GM18951 (cell line): Measurements from ENCODE around the gene PCK1.

Experiments used
- POLR2A ChIP-seq: IDR thresholded peaks from 4 replicates; pipeline ENCODE4 v1.6.1; 2011; ENCODE audit warnings: mild to moderate bottlenecking; ENCODE audit not compliant: insufficient read length, insufficient read depth; ENCODE audit errors: extremely low read depth
- in situ Hi-C: fragments of 300-500 bp; cut with MboI; formaldehyde crosslinking; loops from one replicate; pipeline ENCODE4 v1.12.0; 2022; ENCODE audit warnings: low sequenced_read_pairs, mixed read lengths, inconsistent platforms; ENCODE audit not compliant: unreplicated experiment

The PCK1 gene

DNA sequence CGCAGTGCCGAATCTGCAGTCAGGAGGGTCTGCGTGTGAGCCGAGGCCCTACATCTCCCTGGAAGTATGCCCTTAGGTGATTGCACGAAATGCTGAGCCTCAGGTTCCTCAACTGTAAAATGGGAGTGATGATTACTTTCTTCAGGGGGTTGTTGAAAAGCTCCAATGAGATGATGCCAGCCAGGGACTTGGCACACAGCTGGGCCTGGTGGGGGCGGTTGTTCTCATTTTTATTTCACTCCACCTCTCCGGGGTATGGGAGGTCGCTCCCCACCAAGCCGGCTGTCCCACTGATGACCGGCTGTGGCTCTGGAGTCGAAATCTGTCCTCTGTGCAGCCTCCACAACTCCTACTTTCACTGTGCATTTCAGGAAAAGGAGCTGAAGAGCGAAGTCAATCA is 8.1 kb downstream of the PCK1 start:
- in situ Hi-C loops, result loop anchor here (25.0 kb wide), 1 partner anchor 482 kb away; no protein-coding TSS in a partner anchor
- no peak for TF ChIP-seq POLR2A

DNA sequence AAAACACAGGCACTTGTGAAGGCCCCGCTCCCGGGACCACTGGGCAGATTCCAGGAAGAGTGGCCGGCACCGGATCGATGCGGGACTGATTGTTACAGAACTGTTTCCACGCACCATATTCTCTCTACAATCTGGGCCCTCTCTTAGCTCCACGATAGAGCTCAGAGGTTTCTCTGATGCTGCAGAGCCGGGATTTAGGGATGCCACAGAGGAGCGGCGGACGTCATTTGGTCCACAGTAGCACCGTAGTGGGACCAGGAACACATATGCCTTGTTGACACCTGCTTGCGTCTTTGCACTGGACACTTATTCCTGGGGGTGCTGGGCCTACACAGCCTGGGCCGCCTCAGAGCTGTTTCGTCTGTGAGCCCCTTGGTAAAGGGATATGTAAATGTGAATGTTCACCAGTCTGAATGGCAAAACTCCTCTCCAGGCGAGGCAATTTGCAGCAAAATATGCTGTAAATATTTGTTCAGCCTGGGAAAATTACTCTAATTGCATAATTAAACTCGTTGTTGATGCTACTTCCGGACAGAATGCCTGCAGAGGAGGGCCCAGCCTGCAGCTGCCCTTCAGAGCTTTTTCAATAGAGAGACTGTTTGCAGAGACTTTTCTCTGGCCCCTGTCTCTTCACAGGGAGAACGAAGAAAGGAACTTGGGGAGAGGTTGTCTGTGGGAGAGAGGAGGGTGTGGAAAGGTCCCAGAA is 9.4 kb downstream of the PCK1 start:
- in situ Hi-C loops, result loop anchor here (25.0 kb wide), 1 partner anchor 483 kb away; no protein-coding TSS in a partner anchor
- no peak for TF ChIP-seq POLR2A

DNA sequence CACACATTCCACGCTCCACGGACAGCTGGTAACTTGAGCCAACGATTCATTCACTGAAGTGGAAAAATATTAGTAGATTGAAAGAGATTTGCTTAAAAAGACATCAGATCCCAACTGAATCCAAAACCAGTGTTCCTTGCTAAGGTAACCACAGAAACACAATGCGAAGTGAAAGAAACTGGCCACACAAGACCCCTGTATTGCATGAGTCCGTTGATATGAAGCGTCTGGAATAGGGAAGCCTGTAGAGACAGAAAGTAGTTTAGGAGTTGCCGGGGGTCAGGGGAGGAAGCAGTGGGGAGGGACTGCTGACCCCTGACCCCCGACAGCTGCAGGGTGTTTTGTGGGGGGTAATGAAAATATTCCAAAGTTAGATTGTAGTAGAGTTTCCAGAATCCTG is 10.0 kb downstream of the PCK1 start:
- in situ Hi-C loops, result loop anchor here (25.0 kb wide), 1 partner anchor 484 kb away; no protein-coding TSS in a partner anchor
- TF ChIP-seq POLR2A, result no peak

DNA sequence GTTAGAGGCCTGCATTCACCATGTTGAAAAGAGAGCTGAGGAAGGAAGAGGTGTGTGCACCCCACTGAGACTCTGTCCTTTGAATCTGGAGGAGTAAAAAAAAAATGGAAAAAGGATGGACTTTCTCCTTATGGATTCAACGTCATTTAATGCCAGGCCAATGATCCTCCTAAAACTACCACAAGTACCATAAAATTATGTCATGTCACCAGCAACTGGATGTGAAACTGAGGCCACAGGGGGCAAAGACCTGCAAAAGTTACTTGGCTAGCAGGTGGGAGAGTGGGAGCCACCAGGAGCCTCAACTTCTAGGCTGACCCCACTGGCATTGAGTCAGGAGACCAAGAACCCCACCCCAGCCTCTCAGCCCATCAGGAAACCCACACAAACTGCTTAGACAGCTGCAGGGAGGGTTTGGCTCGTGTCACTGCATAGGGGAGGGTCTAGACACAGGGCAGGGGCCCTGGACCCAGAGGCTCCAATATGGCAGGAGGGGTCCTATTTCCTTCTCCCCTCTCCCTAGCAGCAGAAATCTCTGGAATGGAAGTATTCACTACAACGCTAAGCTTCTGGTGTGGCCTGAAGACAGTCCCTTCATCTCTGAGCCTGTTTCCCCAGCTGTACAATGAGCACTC is 11.0 kb downstream of the PCK1 start:
- in situ Hi-C loops, result loop anchor here (25.0 kb wide), 1 partner anchor 485 kb away; no protein-coding TSS in a partner anchor
- TF ChIP-seq POLR2A, result no peak

DNA sequence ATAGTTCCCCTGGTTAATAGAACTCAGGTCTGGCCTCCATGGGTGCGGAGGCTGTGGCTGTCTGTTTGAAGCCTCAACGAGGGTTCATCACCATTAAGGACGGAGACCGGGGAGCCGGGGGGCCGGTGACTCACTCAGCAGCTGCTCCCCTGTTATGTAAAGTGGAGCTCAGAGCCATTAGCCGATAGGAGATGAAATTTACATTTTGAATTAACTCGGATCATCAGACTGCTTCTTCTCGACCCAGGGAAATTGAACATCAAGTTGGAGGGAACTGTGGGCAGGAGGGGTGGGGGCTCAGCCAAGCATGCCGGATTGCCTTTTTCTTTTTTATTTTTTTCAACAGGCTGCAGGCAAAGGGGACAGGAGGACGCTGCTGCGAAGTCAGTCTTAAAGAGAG is 12.3 kb downstream of the PCK1 start:
- TF ChIP-seq POLR2A, result no peak
- in situ Hi-C loops, result loop anchor here (25.0 kb wide), 1 partner anchor 486 kb away; no protein-coding TSS in a partner anchor

DNA sequence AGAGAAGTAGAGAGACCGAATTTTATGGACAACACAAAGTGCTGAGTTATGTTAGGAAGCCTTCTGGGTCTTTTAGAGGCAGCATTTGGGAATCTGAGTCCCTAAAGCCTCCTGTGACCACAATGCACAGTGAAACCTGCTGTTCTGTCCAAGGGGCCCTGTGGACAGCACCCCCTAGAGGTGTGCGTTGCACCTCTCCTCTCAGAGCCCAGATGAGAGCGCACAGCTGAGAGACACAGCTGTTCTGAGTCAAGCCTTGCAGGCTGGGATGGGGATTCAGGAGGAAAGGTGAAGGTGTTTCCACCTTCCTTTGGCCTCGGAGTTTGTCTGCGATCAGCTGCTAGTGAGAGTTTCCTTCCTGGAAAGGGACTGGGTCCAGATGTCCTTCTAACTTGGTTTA is 13.0 kb downstream of the PCK1 start:
- in situ Hi-C loops, result loop anchor here (25.0 kb wide), 1 partner anchor 487 kb away; no protein-coding TSS in a partner anchor
- TF ChIP-seq POLR2A, result no peak

DNA sequence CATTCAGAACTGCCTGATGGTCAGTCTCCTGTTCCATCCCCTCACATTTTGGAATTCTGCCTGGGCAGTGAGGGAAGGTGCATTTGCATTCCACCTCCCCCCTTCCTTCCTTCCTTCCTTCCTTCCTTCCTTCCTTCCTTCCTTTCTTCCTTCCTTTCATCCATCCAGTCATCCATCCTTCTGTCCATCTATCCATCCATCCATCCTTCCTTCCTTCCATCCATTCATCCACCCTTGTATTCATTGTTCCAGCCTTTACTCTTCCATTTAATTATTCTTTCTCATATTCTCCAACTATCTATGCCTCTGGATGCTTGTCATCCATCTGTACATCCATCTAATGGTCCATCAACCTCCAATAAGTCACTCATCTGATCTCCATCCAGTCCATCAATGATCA is 14.0 kb downstream of the PCK1 start:
- in situ Hi-C loops, result loop anchor here (25.0 kb wide), 1 partner anchor 488 kb away; no protein-coding TSS in a partner anchor

DNA sequence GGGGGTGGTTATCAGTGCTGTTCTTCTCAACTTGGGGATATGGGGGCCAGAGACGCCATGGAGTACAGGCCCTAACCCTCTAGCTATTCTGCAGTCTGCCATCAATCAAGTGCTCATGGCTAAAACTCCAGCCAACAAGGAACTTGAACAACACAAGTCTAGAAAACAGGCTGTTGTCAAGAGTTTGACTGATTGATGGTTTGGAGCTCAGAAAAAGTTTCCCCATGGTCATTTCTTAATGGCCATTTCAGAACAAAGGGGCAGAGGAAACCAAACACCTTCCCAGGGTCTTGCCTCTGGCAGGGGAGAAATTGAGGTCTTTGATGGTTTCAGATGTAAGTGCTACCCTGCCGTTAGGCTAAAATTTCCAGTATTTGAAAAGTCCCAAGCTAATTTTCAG is 15.1 kb downstream of the PCK1 start:
- TF ChIP-seq POLR2A, result no peak
- in situ Hi-C loops, result no loop called here

More for the DNA sequence above, 14.0 kb downstream of the PCK1 start:
- TF ChIP-seq POLR2A, result no peak

DNA sequence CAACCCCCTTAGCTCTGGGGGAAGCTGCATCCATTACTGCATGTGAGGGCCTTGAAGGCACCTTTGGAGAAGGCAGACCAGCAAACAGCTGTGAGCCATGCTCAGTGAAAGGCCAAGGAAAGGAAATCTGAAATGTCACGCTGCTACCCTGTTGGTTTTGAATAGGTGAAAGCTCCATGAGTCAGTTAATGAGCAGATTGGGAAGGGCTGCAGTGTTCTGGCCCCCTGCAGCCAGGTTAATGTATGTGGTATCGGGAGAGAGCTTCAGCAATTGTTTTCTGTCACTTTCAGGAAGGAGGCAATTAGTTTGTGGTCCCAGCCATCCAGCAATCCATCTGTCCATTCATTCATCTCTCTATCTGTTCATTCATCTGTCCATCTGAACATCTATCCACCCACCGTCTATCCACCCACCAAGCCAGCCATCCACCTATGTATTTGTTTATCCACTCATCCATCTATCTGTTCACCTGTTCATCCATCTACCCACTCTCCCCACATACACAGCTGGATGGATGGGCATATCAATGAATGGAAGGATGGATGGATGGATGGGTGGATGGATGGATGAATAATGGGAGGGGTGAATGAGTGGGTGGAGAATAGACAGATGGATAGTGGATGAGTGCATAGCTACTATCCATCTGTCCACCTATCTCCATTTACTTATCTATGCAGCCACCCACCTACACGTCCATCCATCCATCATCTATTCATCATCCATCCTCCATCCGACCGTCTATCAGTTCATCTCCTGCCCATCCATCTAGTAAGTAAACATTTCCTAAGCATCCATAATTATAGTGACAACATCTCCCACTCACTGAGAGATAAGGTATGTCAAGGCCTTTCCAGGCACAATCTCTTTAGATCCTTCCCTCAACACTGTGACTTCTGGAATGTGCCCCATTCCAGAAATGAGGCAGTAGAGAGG is 16.0 kb downstream of the PCK1 start:
- in situ Hi-C loops, result no loop called here
- no peak for TF ChIP-seq POLR2A

DNA sequence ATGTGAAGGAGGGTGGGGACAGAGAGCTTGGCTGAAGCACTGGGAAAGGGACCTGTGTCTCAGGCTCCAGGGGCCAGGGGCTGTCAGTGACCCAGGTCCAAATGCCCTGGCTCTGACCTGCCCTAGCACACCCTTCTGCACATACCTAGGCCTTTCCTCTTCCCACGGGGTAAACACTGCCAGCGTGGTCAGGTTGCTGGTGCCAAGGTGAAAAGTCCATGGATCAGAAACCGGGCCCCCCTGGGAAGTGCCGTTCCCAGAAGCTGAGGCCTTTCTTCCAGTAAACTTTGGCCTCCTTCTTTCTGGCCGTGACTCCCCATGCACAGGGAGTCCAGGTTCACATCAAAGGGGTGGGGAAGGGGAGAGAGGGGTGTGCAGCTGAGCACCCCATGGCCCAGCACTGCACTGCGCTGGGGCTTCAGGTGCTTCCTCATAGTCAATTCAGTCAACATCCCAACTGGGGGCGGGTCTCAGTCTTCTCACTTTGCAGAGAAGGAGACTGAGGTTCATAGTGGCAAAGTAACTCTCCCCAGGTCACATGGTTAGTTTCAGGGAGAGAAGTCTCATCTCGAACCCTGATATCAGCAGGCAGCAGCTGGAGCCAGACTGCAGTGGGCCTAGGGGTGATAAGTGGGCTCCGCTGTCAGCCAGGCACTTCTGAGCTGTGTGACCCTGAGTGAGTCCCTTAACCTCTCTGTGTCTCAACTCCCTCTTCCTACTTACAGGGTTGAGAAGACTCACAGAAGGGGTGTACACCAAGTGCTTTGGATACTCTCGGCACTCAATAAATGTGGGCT is 17.0 kb downstream of the PCK1 start:
- in situ Hi-C loops, result no loop called here
- TF ChIP-seq POLR2A, result no peak

DNA sequence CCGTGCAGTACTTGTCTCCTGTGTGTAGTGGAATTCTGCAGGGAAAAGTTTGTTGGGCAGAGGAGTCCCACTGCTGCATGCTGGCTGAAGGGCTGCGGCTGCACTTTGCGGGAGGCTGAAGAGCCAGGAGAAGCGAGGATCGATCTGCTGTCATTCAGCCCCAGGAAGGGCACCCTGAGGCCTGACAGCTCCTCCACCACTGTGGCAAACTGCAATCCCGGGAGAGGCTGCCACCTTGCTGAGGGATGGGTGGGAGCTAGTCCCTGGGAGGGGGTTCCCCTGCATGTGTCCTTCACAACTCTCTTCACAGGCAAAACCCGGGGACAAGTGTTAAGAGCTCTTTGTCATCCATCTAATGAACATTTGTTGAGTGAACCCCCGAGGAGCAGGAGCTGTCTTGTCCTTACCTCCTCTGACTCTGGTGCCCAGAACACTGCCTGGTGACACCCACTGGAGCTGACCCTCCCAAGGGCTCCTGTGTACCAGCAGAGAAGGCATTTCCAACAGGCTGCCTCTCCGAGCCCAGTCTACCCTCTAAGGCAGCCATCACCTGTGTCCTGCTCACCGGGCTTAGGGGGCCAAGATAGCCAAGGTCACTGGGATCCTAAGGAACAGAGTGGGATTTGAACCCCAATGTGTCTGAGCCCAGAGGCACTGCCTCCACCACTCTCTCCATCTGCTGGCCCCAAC is 17.7 kb downstream of the PCK1 start:
- in situ Hi-C loops, result no loop called here
- TF ChIP-seq POLR2A, result no peak
